RPMI8226 (cell line): Measurements from ENCODE around the gene COX20.
"Not testable (repeated sequence)": the region's sequence is repeated elsewhere in the genome, so short reads cannot be mapped to it uniquely, and the experiment has no call there.

Experiments used
- DNase-seq: peaks from one replicate; pipeline ENCODE4 v3.0.0-alpha.2; 2015

COX20 gene

GRCh38 chr1:244826712-244827111 lies 8.7 kb upstream of the COX20 start:
- DNase-seq: no peak

GRCh38 chr1:244830639-244831038 lies 4.8 kb upstream of the COX20 start:
- DNase-seq: no peak

- not testable (repeated sequence) for DNase-seq
Observed at GRCh38 chr1:244833260-244833659, 2.2 kb upstream of the COX20 start.

- DNase-seq: peak; percentile 81
Observed at GRCh38 chr1:244833734-244834542, 1.5 kb upstream of the COX20 start.

- DNase-seq: peak; percentile 93
Observed at GRCh38 chr1:244834543-244835275, 749 bp upstream of the COX20 start.

- peak; percentile 31 for DNase-seq
Observed at GRCh38 chr1:244836135-244836521, 670 bp downstream of the COX20 start.

- DNase-seq: no peak
Observed at GRCh38 chr1:244836584-244836983, 1.1 kb downstream of the COX20 start.

GRCh38 chr1:244837597-244838258 lies 2.3 kb downstream of the COX20 start:
- DNase-seq: peak; percentile 33

- DNase-seq: peak; percentile 26
Observed at GRCh38 chr1:244839656-244840055, 4.2 kb downstream of the COX20 start.

GRCh38 chr1:244840219-244840794 lies 4.8 kb downstream of the COX20 start:
- DNase-seq: no peak

GRCh38 chr1:244841273-244841927 lies 5.9 kb downstream of the COX20 start:
- DNase-seq: no peak

- no peak for DNase-seq
Observed at GRCh38 chr1:244843148-244843978, 7.9 kb downstream of the COX20 start.

- no peak for DNase-seq
Observed at GRCh38 chr1:244844155-244845121, 9.0 kb downstream of the COX20 start.

- no peak for DNase-seq
Observed at GRCh38 chr1:244846653-244847052, 11.2 kb downstream of the COX20 start.

GRCh38 chr1:244849189-244849866 lies 13.9 kb downstream of the COX20 start:
- DNase-seq: no peak

- DNase-seq: no peak
Observed at GRCh38 chr1:244850099-244850852, 14.8 kb downstream of the COX20 start.

- DNase-seq: no peak
Observed at GRCh38 chr1:244850896-244851295, 15.4 kb downstream of the COX20 start.

GRCh38 chr1:244851546-244852231 lies 16.2 kb downstream of the COX20 start:
- DNase-seq: no peak

GRCh38 chr1:244852694-244853093 lies 17.2 kb downstream of the COX20 start:
- DNase-seq: no peak
